Ishikawa (cell line): ENCODE results near the gene LPAR3.

Experiments
- CREB1 ChIP-seq: IDR thresholded peaks from 2 replicates; pipeline ENCODE4 v1.6.1; 2012; ENCODE audit warnings: low read depth
- MAX ChIP-seq: IDR thresholded peaks from 2 replicates; pipeline ENCODE4 v1.6.1; 2012
- NFIC ChIP-seq: IDR thresholded peaks from 2 replicates; pipeline ENCODE4 v1.6.1; 2012
- RAD21 ChIP-seq: IDR thresholded peaks from 2 replicates; pipeline ENCODE4 v1.6.1; 2012; ENCODE audit warnings: low read depth
- REST ChIP-seq: IDR thresholded peaks from 2 replicates; pipeline ENCODE4 v1.6.1; 2012; ENCODE audit warnings: low read depth, mild to moderate bottlenecking
- TAF1 ChIP-seq: IDR thresholded peaks from 2 replicates; pipeline ENCODE4 v1.6.1; 2012; ENCODE audit warnings: low read depth, mild to moderate bottlenecking
- TEAD4 ChIP-seq: IDR thresholded peaks from 2 replicates; pipeline ENCODE4 v1.6.1; 2012
- USF1 ChIP-seq: IDR thresholded peaks from 2 replicates; pipeline ENCODE4 v1.6.1; 2012
- ZBTB7A ChIP-seq: IDR thresholded peaks from 2 replicates; pipeline ENCODE4 v1.6.1; 2012; ENCODE audit warnings: low read depth

GRCh38 chr1:84768634-84769033 lies 124.4 kb downstream of the LPAR3 start:
- no peak for TF ChIP-seq RAD21
- TF ChIP-seq MAX: no peak
- TF ChIP-seq TAF1: no peak
- no peak for TF ChIP-seq NFIC
- no peak for TF ChIP-seq TEAD4
- TF ChIP-seq ZBTB7A: no peak
- TF ChIP-seq REST: no peak
- TF ChIP-seq USF1: no peak
- TF ChIP-seq CREB1: no peak
